Type B pancreatic cell (in vitro differentiated cells): ENCODE data around the gene LARP6. TPM values are rescaled to one million over a fixed set of nuclear protein-coding genes. Genes with fewer than 3 reads are reported as not detected.

Experiments
- DNase-seq: peaks from one replicate; pipeline ENCODE4 v3.0.0; 2021; ENCODE audit warnings: mixed read lengths; ENCODE audit not compliant: unreplicated experiment; ENCODE audit errors: extremely low spot score
- H3K27ac Mint-ChIP-seq: 2 replicates; pipeline ENCODE4 v1.8.0; 2021; ENCODE audit warnings: mild to moderate bottlenecking, mixed read lengths
- H3K27me3 Mint-ChIP-seq: 2 replicates; pipeline ENCODE4 v1.8.0; 2021; ENCODE audit warnings: mixed read lengths
- H3K36me3 Mint-ChIP-seq: 2 replicates; pipeline ENCODE4 v1.8.0; 2021; ENCODE audit warnings: mixed read lengths
- H3K4me1 Mint-ChIP-seq: one replicate; pipeline ENCODE4 v1.8.0; 2021; ENCODE audit warnings: mixed read lengths; ENCODE audit not compliant: unreplicated experiment
- H3K4me3 Mint-ChIP-seq: 2 replicates; pipeline ENCODE4 v1.8.0; 2021; ENCODE audit warnings: mild to moderate bottlenecking, mixed read lengths
- H3K9me3 Mint-ChIP-seq: 2 replicates; pipeline ENCODE4 v1.8.0; 2021; ENCODE audit warnings: mixed read lengths
- CTCF ChIP-seq: fragments of 200-600 bp; sonication (generic); conservative IDR thresholded peaks from 2 replicates; pipeline ENCODE4 v1.5.0; 2021; ENCODE audit warnings: antibody characterized with exemption, mild to moderate bottlenecking
- total RNA-seq: library from RNA; stranded (reverse); gene quantifications from 2 replicates; pipeline ENCODE4 v1.2.1, GENCODE V29; 2021; ENCODE audit warnings: low replicate concordance

LARP6 gene
- total RNA-seq, 1 donor from 2014 or later, result 15.7 TPM

GRCh38 chr15:70856884-70857561 lies 3.1 kb upstream of the LARP6 start:
- Mint-ChIP-seq H3K27me3 (peaks cover 26% of the 10 kb centered on the region), H3K4me3 (no peak overlapping the region), H3K9me3 (no peaks in the 10 kb centered on the region), H3K27ac (no peak overlapping the region), H3K4me1 (peaks cover 20% of the 10 kb centered on the region), H3K36me3 (no peaks in the 10 kb centered on the region)
- TF ChIP-seq CTCF, result no peak
- no peak for DNase-seq

- peaks cover 27% of the 10 kb centered on the region for H3K4me1 Mint-ChIP-seq
- peaks cover 26% of the 10 kb centered on the region for H3K27me3 Mint-ChIP-seq
- H3K4me3 Mint-ChIP-seq, result peak overlapping the region; percentile 18
- no peak for DNase-seq
- H3K36me3 Mint-ChIP-seq, result peaks cover 3% of the 10 kb centered on the region
- H3K27ac Mint-ChIP-seq, result no peak overlapping the region
- no peaks in the 10 kb centered on the region for H3K9me3 Mint-ChIP-seq
- TF ChIP-seq CTCF, result no peak
These were observed 2.4 kb upstream of the LARP6 start for GRCh38 chr15:70856177-70856883.

GRCh38 chr15:70855764-70856163 lies 1.8 kb upstream of the LARP6 start:
- Mint-ChIP-seq H3K27ac (no peak overlapping the region), H3K27me3 (peaks cover 26% of the 10 kb centered on the region), H3K36me3 (peaks cover 9% of the 10 kb centered on the region), H3K9me3 (no peaks in the 10 kb centered on the region), H3K4me3 (peak overlapping the region; percentile 18), H3K4me1 (peaks cover 27% of the 10 kb centered on the region)
- no peak for TF ChIP-seq CTCF
- no peak for DNase-seq

GRCh38 chr15:70854666-70854976 lies 664 bp upstream of the LARP6 start:
- peaks cover 26% of the 10 kb centered on the region for H3K27me3 Mint-ChIP-seq
- peaks cover 11% of the 10 kb centered on the region for H3K36me3 Mint-ChIP-seq
- H3K9me3 Mint-ChIP-seq, result no peaks in the 10 kb centered on the region
- no peak for DNase-seq
- no peak for TF ChIP-seq CTCF
- H3K4me1 Mint-ChIP-seq, result peaks cover 27% of the 10 kb centered on the region
- H3K27ac Mint-ChIP-seq, result peak overlapping the region; percentile 89
- H3K4me3 Mint-ChIP-seq, result peak overlapping the region; percentile 98

- no peaks in the 10 kb centered on the region for H3K9me3 Mint-ChIP-seq
These were observed 512 bp downstream of the LARP6 start for GRCh38 chr15:70853318-70853972.

More at GRCh38 chr15:70853318-70853972, 512 bp downstream of the LARP6 start:
- H3K4me3 Mint-ChIP-seq, result peak overlapping the region; percentile 89
- DNase-seq, result no peak
- H3K4me1 Mint-ChIP-seq, result peaks cover 27% of the 10 kb centered on the region
- peaks cover 24% of the 10 kb centered on the region for H3K27me3 Mint-ChIP-seq
- peaks cover 13% of the 10 kb centered on the region for H3K36me3 Mint-ChIP-seq
- peak overlapping the region; percentile 58 for H3K27ac Mint-ChIP-seq
- no peak for TF ChIP-seq CTCF
